K562 (cell line): ENCODE data around the gene RCL1. TPM values are rescaled to one million over a fixed set of nuclear protein-coding genes. Genes with fewer than 3 reads are reported as not detected.

Source experiments
- ATAC-seq: fragments of 200-7000 bp; cut with Tn5 transposase; 3 replicates; pipeline ENCODE4 v1.9.1; 2020; ENCODE audit warnings: moderate library complexity
- BruUV-seq: library from RNA; stranded (reverse); fragments of 400-500 nt; replicated peaks from 2 replicates; lab custom pipeline; 2021; lab: Mats Ljungman, UMichigan
- CTCF ChIA-PET: fragments of 300-600 bp; formaldehyde crosslinking; extraction: SDS; loops from one replicate; lab custom pipeline; 2021; ENCODE audit warnings: low intra/inter-chr PET ratio; lab: Yijun Ruan, JAX
- POLR2A ChIA-PET: fragments of 300-600, 350-650 bp; sonication (Branson Sonifier 250); formaldehyde crosslinking; extraction: SDS; loops from one replicate; lab custom pipeline; 2021; ENCODE audit warnings: antibody characterized with exemption, inconsistent platforms; lab: Yijun Ruan, JAX
- DNase-seq, 4 experiments: peaks; one replicate each; pipeline versions ENCODE4 v3.0.0 to v3.0.0-alpha.2; 2011 to 2018; ENCODE audit warnings: low spot score in 3 of 4, mixed read lengths in 3 of 4; ENCODE audit errors: extremely low read depth in 1 of 4
- FAIRE-seq: peaks from 2 replicates; lab custom pipeline; 2011; peaks lifted over from hg19 to GRCh38; lab: Jason Lieb, UNC
- H2AFZ ChIP-seq: 2 replicates; pipeline ENCODE4 v1.6.0; 2011; ENCODE audit warnings: low read depth, low read length, control low read depth, inconsistent platforms
- H3K27ac ChIP-seq: fragments of 200-600 bp; 3 replicates; pipeline ENCODE4 v1.8.0; 2011; ENCODE audit warnings: low read depth, mild to moderate bottlenecking, control low read depth, inconsistent platforms, low read length, moderate library complexity, mixed read lengths; ENCODE audit errors: extremely low read depth
- H3K27me3 ChIP-seq, 2 experiments: fragments of 300-600 bp in 1 of 2; 2 replicates in 1 of 2; 3 replicates in 1 of 2; pipeline versions ENCODE4 v1.6.0 to v1.8.0; 2011; ENCODE audit warnings: inconsistent platforms in 2 of 2, low read length in 2 of 2, mild to moderate bottlenecking in 1 of 2, mixed read lengths in 1 of 2, moderate library complexity in 1 of 2; ENCODE audit not compliant: control insufficient read depth in 2 of 2, insufficient read depth in 2 of 2
- H3K36me3 ChIP-seq: fragments of 300-600 bp; 3 replicates; pipeline ENCODE4 v1.8.0; 2011; ENCODE audit warnings: mild to moderate bottlenecking, low read length, inconsistent platforms; ENCODE audit not compliant: control insufficient read depth, insufficient read depth
- H3K4me1 ChIP-seq, 2 experiments: fragments of 200-600 bp in 1 of 2; replicated peaks in 1 of 2; 2 replicates in 1 of 2; 3 replicates in 1 of 2; pipeline versions ENCODE4 v1.5.1 to v1.8.0; 2011; ENCODE audit warnings: inconsistent platforms in 2 of 2, low read length in 2 of 2, mild to moderate bottlenecking in 1 of 2, mixed read lengths in 1 of 2, moderate library complexity in 1 of 2; ENCODE audit not compliant: control insufficient read depth in 2 of 2, insufficient read depth in 2 of 2
- H3K4me2 ChIP-seq: 2 replicates; pipeline ENCODE4 v1.6.1; 2011; ENCODE audit warnings: low read length, control low read depth, inconsistent platforms, mixed read lengths; ENCODE audit not compliant: insufficient read depth
- H3K4me3 ChIP-seq: fragments of 200-600 bp; sonication (generic), shearing (Covaris generic); 2 replicates; pipeline ENCODE4 v1.5.1; 2016; ENCODE audit warnings: control low read depth, inconsistent platforms
- H3K79me2 ChIP-seq: fragments of 200-600 bp; 3 replicates; pipeline ENCODE4 v1.8.0; 2011; ENCODE audit warnings: low read length, inconsistent platforms; ENCODE audit not compliant: control insufficient read depth, insufficient read depth
- H3K9ac ChIP-seq, 2 experiments: 2 replicates each; pipeline versions ENCODE4 v1.6.0 to v1.6.1; 2011; ENCODE audit warnings: low read depth in 2 of 2, low read length in 2 of 2, control low read depth in 1 of 2, inconsistent platforms in 1 of 2, mild to moderate bottlenecking in 1 of 2, mixed read lengths in 1 of 2; ENCODE audit not compliant: insufficient read depth in 1 of 2
- H3K9me1 ChIP-seq: one replicate; pipeline ENCODE4 v1.6.0; 2011; ENCODE audit warnings: inconsistent platforms, mild to moderate bottlenecking, low read length, moderate library complexity; ENCODE audit not compliant: control insufficient read depth, insufficient read depth
- H3K9me3 ChIP-seq: replicated peaks from 2 replicates; pipeline ENCODE4 v1.5.1; 2011; ENCODE audit warnings: low read depth, low read length, inconsistent platforms; ENCODE audit not compliant: control insufficient read depth, insufficient read depth
- H4K20me1 ChIP-seq: replicated peaks from 2 replicates; pipeline ENCODE4 v1.6.1; 2011; ENCODE audit warnings: low read length, inconsistent platforms, mixed read lengths; ENCODE audit not compliant: control insufficient read depth, insufficient read depth
- ASH1L ChIP-seq: fragments of 450-650 bp; IDR thresholded peaks from 2 replicates; pipeline ENCODE4 v1.6.1; 2018; ENCODE audit warnings: borderline replicate concordance, mild to moderate bottlenecking, low read depth; ENCODE audit not compliant: partially characterized antibody
- ERF ChIP-seq: fragments of 450-650 bp; formaldehyde crosslinking; IDR thresholded peaks from 2 replicates; pipeline ENCODE4 v1.4.0; 2020; ENCODE audit warnings: mild to moderate bottlenecking, mixed read lengths
- GATAD2A ChIP-seq: fragments of 450-650 bp; IDR thresholded peaks from 2 replicates; pipeline ENCODE4 v1.6.1; 2017
- HSF4 ChIP-seq: fragments of 250-450 bp; sonication (Bioruptor Pico); IDR thresholded peaks from 2 replicates; pipeline ENCODE4 v2.1.2; 2022; ENCODE audit warnings: mild to moderate bottlenecking, moderate library complexity, borderline replicate concordance
- MECOM ChIP-seq: fragments of 250-450 bp; sonication (Bioruptor Pico); IDR thresholded peaks from 2 replicates; pipeline ENCODE4 v1.8.0; 2022; ENCODE audit warnings: inconsistent platforms
- SREBF2 ChIP-seq: sonication (generic); formaldehyde crosslinking; IDR thresholded peaks from 2 replicates; pipeline ENCODE4 v1.4.0; 2020; ENCODE audit warnings: mild to moderate bottlenecking, missing genetic modification reagents
- TBP ChIP-seq: optimal IDR thresholded peaks from 2 replicates; pipeline ENCODE3; 2011; ENCODE audit warnings: low read depth, low read length, improper control_type of control experiment
- TCF7 ChIP-seq: sonication (generic); IDR thresholded peaks from 2 replicates; pipeline ENCODE4 v1.6.1; 2016; ENCODE audit warnings: antibody characterized with exemption, borderline replicate concordance
- WGBS: fragments of 100-300 bp; shearing (Covaris generic); methylation state at CpG from one replicate; pipeline ENCODE4 v1.1.6; 2016; ENCODE audit warnings: low coverage, mixed read lengths; ENCODE audit not compliant: insufficient coverage; ENCODE audit errors: missing lambda C conversion rate; 5-methylcytosine and 5-hydroxymethylcytosine counted together
- in situ Hi-C: fragments of 300-500 bp; cut with MboI; formaldehyde crosslinking; loops from 4 replicates; pipeline ENCODE4 v1.15.0; 2018; ENCODE audit warnings: inconsistent platforms, mixed read lengths
- intact Hi-C: fragments of 100-400 bp; cut with micrococcal nuclease; formaldehyde crosslinking; loops from 2 replicates; pipeline ENCODE4 v1.14.2; 2022
- polyA plus RNA-seq, 8 experiments: library from polyadenylated mRNA; depleted of rRNA in 4 of 8; stranded (reverse) in 5 of 8; unstranded in 3 of 8; fragments of >200 nt; fragmentation: Nextera tagmentation in 2 of 8; fragmentation: Illumina TruSeq in 1 of 8; extraction: Ambion mirVana in 2 of 8; extraction: Trizol in 1 of 8; gene quantifications; 2 replicates each; pipeline versions ENCODE4 v1.2.1 to v1.2.3, GENCODE V29; 2011 to 2014; ENCODE audit warnings: inconsistent platforms in 1 of 8, missing spikeins in 1 of 8
- total RNA-seq, 7 experiments: library from RNA; depleted of rRNA in 6 of 7; stranded (reverse); fragments of >200 nt in 6 of 7; fragmentation: Illumina TruSeq in 2 of 7; extraction: Trizol in 2 of 7; gene quantifications; 2 replicates each; pipeline versions ENCODE4 v1.2.1 to v1.2.3, GENCODE V29; 2011 to 2021; ENCODE audit warnings: low replicate concordance in 1 of 7
- TF ChIP-seq, protein P1 (sequence below): IDR thresholded peaks from 2 replicates; pipeline ENCODE4 v1.6.1; 2016; ENCODE audit warnings: missing genetic modification characterization, missing compliant biosample characterization
- TF ChIP-seq, protein P2 (sequence below), 2 experiments: fragments of 150-350 bp in 1 of 2; IDR thresholded peaks; 2 replicates each; pipeline ENCODE4 v1.6.1; 2012 to 2016; ENCODE audit warnings: low read depth in 2 of 2, low read length in 2 of 2, mild to moderate bottlenecking in 1 of 2, moderate library complexity in 1 of 2

Gene RCL1
- total and polyA plus RNA-seq, 9 of the 15 experiments (the other 6 are each of a cell fraction or from before 2014, with no cell fraction given), result 24.0 to 67.7 (median 38.6) TPM

DNA sequence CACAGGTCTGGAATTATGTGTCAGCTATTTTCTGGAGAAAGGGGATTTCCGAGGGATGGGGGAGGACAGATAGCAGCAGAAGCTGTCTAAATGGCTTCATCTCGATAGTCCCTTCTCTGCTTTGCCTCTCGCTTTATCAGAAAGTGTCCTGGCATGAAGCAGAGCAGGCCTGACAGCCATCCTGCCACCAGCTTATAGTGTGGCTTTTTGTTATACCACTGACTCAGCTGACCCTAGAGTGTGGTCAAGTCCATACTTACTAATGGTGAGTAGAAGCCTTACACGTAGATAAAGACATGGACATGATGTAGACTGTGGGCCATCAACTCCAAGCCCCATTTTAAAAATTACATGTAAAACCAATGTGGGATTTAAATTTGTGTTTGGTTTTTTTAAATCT, 50.0 kb downstream of the RCL1 start:
- no peak for DNase-seq
- intact Hi-C loops, result no loop called here
- no peak overlapping the region for H2AFZ ChIP-seq
- no peak overlapping the region for H3K27ac ChIP-seq
- TF ChIP-seq GATAD2A, result no peak
- no peak for TF ChIP-seq TBP
- TF ChIP-seq, protein P1, sequence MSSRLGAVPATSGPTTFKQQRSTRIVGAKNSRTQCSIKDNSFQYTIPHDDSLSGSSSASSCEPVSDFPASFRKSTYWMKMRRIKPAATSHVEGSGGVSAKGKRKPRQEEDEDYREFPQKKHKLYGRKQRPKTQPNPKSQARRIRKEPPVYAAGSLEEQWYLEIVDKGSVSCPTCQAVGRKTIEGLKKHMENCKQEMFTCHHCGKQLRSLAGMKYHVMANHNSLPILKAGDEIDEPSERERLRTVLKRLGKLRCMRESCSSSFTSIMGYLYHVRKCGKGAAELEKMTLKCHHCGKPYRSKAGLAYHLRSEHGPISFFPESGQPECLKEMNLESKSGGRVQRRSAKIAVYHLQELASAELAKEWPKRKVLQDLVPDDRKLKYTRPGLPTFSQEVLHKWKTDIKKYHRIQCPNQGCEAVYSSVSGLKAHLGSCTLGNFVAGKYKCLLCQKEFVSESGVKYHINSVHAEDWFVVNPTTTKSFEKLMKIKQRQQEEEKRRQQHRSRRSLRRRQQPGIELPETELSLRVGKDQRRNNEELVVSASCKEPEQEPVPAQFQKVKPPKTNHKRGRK (tag), result no peak
- no peak for TF ChIP-seq ERF (CRISPR knock-in tag)
- no peak for TF ChIP-seq SREBF2
- no peak for TF ChIP-seq TCF7
- no peak for TF ChIP-seq ASH1L
- no peak for TF ChIP-seq MECOM (CRISPR knock-in tag)
- no peak for TF ChIP-seq HSF4
- TF ChIP-seq, protein P2, sequence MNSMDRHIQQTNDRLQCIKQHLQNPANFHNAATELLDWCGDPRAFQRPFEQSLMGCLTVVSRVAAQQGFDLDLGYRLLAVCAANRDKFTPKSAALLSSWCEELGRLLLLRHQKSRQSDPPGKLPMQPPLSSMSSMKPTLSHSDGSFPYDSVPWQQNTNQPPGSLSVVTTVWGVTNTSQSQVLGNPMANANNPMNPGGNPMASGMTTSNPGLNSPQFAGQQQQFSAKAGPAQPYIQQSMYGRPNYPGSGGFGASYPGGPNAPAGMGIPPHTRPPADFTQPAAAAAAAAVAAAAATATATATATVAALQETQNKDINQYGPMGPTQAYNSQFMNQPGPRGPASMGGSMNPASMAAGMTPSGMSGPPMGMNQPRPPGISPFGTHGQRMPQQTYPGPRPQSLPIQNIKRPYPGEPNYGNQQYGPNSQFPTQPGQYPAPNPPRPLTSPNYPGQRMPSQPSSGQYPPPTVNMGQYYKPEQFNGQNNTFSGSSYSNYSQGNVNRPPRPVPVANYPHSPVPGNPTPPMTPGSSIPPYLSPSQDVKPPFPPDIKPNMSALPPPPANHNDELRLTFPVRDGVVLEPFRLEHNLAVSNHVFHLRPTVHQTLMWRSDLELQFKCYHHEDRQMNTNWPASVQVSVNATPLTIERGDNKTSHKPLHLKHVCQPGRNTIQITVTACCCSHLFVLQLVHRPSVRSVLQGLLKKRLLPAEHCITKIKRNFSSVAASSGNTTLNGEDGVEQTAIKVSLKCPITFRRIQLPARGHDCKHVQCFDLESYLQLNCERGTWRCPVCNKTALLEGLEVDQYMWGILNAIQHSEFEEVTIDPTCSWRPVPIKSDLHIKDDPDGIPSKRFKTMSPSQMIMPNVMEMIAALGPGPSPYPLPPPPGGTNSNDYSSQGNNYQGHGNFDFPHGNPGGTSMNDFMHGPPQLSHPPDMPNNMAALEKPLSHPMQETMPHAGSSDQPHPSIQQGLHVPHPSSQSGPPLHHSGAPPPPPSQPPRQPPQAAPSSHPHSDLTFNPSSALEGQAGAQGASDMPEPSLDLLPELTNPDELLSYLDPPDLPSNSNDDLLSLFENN (IDR thresholded peaks at IDR 0.05; ENCODE audit: low read depth in 2 of 2, low read length in 2 of 2), result no peak
- H3K4me2 ChIP-seq, result no peak overlapping the region
- POLR2A ChIA-PET, result interaction anchor here (0.5 to 0.9 kb wide), 2 partner anchors 13 to 15 kb away, joined by 3 read pairs; no protein-coding TSS in a partner anchor
- H3K9me3 ChIP-seq, result no peaks in the 10 kb centered on the region
- H3K79me2 ChIP-seq, result peaks cover 36% of the 10 kb centered on the region
- H3K27me3 ChIP-seq, result no peaks in the 10 kb centered on the region
- no peaks in the 10 kb centered on the region for H3K9me1 ChIP-seq
- H3K4me3 ChIP-seq, result no peak overlapping the region
- no peak overlapping the region for H3K9ac ChIP-seq
- no peak for ATAC-seq
- BruUV-seq, result no TSS peak
- CTCF ChIA-PET, result no interaction called here
- no peaks in the 10 kb centered on the region for H4K20me1 ChIP-seq
- 76% methylated on average over 3 of the region's 4 CpGs for WGBS
- H3K36me3 ChIP-seq, result peaks cover 97% of the 10 kb centered on the region
- peaks cover 0 to under 1% of the 10 kb centered on the region in 2 experiments; a peak in 2 of 5 replicates for H3K4me1 ChIP-seq
- no peak for FAIRE-seq
- in situ Hi-C loops, result no loop called here
